SK-N-MC (cell line): ENCODE measurements around the gene FBXO17.

ENCODE experiments used
- EZH2 ChIP-seq: fragments of 200-600 bp; sonication (generic); IDR thresholded peaks from one replicate; pipeline ENCODE4 v1.6.1; 2017; ENCODE audit warnings: antibody characterized with exemption
- FOXP2 ChIP-seq: optimal IDR thresholded peaks from 2 replicates; pipeline ENCODE3; 2011; ENCODE audit warnings: mild to moderate bottlenecking, moderate library complexity; ENCODE audit not compliant: insufficient read depth; ENCODE audit errors: extremely low read length, control extremely low read depth
- POLR2AphosphoS5 ChIP-seq: IDR thresholded peaks from 2 replicates; pipeline ENCODE4 v1.6.1; 2012; ENCODE audit warnings: mild to moderate bottlenecking, low read depth, low read length, borderline replicate concordance

DNA sequence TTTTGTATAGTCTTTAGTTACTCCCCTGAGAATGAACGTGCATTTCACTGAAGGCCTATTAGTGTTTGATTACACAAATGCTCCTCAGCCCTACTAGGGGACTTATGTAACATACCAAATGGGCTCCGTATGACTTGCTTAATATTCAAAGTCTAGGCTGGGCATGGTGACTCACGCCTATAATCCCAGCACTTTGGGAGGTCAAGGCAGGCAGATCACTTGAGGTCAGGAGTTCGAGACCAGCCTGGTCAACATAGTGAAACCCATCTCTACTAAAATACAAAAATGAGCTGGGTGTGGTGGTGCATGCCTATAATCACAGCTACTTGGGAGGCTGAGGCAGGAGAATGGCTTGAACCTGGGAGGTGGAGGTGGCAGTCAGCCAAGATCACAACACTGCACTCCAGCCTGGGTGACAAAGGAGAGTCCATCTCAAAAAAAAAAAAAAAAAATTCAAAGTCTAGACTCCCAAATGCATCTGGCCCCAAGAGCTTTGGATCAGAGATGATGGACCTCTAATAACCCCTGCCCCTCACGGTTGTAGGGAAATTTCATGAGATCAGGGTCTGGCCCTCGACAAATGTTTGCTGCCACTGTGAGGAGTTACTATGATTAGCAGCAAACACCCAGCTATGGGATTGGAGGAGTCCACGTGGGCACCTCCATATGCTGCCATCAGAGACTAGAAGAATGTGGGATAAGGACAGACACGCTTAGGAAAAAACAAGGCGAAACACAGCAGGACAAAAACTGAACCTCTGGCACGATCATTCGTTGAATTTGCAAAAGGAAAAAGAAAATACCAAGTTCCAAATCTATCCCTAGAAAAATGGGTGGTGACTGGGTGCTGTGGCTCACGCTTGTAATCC is 4.6 kb downstream of the FBXO17 start:
- no peak for TF ChIP-seq EZH2
- TF ChIP-seq POLR2AphosphoS5 = no peak
- no peak for TF ChIP-seq FOXP2
